Astrocyte of the spinal cord (primary cell): Measurements from ENCODE around the gene RTP2.

Experiments
- DNase-seq: peaks from one replicate; pipeline ENCODE4 v3.0.0; 2011; ENCODE audit warnings: low read depth, low spot score
- H3K4me3 ChIP-seq: 2 replicates; pipeline ENCODE4 v1.5.1; 2011; ENCODE audit warnings: low read depth, mild to moderate bottlenecking, low read length, moderate library complexity
- in situ Hi-C: cut with HindIII; loops from 2 replicates; pipeline ENCODE4 v1.10.0; 2017; ENCODE audit warnings: low sequenced_read_pairs
- TF ChIP-seq, protein P1 (sequence below): IDR thresholded peaks from 2 replicates; pipeline ENCODE4 v1.5.1; 2012; ENCODE audit warnings: low read depth, mild to moderate bottlenecking, low read length, inconsistent platforms

The RTP2 gene

GRCh38 chr3:187705164-187705563 is 2.8 kb upstream of the RTP2 start:
- DNase-seq: no peak
- in situ Hi-C loops: no loop called here
- H3K4me3 ChIP-seq: no peak overlapping the region
- TF ChIP-seq, protein P1, sequence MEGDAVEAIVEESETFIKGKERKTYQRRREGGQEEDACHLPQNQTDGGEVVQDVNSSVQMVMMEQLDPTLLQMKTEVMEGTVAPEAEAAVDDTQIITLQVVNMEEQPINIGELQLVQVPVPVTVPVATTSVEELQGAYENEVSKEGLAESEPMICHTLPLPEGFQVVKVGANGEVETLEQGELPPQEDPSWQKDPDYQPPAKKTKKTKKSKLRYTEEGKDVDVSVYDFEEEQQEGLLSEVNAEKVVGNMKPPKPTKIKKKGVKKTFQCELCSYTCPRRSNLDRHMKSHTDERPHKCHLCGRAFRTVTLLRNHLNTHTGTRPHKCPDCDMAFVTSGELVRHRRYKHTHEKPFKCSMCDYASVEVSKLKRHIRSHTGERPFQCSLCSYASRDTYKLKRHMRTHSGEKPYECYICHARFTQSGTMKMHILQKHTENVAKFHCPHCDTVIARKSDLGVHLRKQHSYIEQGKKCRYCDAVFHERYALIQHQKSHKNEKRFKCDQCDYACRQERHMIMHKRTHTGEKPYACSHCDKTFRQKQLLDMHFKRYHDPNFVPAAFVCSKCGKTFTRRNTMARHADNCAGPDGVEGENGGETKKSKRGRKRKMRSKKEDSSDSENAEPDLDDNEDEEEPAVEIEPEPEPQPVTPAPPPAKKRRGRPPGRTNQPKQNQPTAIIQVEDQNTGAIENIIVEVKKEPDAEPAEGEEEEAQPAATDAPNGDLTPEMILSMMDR: no peak

DNA sequence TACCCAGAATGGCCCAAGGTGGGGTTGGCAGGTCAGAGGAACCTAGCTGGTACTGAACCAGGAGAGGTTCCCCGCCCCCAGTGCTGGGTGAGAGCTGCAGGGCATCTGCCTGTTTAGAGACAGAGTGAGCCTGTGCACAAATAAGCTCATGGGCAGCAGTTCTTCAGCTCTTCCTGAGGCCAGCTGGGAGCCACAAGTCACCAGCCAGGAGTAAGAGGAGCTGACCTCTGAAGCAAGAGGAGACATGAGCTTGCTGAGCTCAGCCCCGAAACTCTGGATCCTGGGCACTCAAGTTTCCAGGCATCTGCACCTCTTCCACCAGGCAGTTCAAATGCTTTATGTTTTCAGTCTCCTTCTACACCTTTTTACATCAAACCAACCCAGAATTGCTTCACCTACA is 2.1 kb downstream of the RTP2 start:
- TF ChIP-seq, protein P1: no peak
- in situ Hi-C loops: no loop called here
- no peak for DNase-seq
- H3K4me3 ChIP-seq: no peak overlapping the region

DNA sequence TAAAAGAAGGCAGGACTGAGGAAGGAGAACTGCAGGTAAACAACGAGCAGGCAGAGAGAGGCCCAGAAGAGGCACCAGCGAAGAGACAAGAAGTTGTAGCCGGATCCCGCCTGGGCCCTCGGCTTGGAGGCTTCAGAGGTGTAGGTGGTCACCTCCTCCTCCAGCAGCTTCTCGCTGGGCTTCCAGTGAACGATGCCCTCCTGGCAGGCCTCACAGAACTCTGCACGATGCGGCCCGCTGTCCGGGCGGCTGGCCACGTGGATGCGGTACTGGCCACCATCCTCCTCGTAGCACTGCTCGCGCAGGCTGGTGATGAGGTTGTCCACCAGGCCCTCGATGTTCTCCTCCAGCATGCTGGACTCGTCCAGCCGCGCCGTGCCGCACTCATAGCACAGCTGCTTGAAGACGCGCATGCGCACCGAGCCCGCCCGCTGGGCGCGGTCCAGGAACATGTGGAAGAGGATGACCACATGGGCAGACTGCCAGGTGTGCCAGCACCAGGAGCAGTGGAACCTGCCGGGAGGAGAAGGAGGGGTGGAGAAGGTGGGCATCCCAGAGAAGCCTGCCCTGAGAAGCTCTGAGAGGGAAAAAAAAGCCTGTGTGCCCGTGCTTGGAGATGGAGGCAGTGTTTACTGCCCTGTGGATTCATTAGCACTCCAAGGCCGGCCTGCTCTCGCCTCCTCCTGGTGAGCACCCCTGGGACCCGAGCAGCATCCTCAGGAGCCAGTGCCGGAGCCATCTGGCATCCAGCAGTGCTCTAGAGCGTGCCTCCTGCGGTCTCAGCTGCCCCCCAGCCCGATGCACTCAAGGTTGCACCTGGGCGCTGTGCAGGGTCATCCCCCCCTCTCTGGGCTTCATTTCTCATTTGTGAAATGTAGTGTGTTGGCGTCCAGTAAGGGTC is 3.6 kb downstream of the RTP2 start:
- in situ Hi-C loops: no loop called here
- TF ChIP-seq, protein P1: no peak
- no peak for DNase-seq
- no peak overlapping the region for H3K4me3 ChIP-seq

DNA sequence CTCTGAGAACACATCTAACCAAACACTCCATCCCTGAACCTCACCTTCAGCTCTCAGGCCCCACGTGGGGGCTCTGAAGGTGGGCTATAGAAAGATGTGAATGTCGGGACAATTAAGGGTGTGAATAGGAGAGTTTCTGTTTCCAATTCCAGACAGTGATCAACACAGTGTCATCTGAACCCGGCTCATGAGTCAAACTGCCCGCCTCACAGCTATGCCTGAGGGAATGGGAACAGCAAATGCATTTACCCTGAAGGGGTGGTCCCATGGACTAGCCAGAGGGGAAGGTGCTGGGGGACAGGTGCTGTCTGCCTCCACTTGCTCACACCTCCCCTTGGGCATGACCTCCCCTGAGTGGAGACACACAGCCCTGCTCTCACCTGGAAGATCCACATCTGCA is 6.3 kb downstream of the RTP2 start:
- H3K4me3 ChIP-seq: no peak overlapping the region
- no peak for DNase-seq
- TF ChIP-seq, protein P1: no peak
- in situ Hi-C loops: no loop called here

DNA sequence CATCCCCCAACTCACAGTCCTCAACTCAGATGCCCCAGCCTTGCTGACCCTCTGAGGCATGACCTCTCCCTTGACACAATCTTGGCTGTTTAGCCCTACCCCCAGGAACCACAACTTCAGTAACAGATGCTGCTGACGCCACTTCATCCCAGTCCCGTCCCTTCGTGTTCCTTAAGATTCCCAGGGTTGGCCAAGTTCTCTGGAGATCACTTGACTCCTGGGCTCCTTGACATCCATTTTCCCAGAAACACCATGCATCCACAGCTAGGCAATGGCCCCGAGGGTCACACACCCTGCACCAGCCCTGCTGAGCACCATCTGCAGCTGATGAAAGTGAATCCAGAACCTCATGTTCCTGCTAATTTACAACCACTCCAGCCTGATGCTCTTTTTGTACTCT is 6.9 kb downstream of the RTP2 start:
- TF ChIP-seq, protein P1: no peak
- in situ Hi-C loops: no loop called here
- no peak overlapping the region for H3K4me3 ChIP-seq
- no peak for DNase-seq

DNA sequence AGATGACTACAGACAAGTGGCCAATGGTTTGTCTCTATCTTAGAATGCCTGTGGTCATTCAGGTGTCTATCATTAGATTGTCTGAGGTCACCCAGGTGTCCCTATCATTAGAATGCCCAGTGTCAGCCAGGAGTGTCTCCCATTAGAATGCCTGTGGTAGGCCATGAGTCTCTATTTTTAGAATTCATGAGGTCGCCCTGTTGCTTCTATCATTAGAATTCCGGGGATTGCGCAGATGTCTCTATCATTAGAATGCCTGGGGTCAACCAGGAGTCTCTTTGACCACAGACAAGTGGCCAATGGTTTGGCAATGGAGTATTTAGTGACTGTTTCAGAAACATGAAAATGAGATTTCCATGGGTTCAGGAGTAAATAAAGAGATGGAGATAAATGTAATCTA is 7.6 kb downstream of the RTP2 start:
- in situ Hi-C loops: no loop called here
- H3K4me3 ChIP-seq: no peak overlapping the region
- peak; percentile 17 for DNase-seq
- TF ChIP-seq, protein P1: no peak
